ENCODE measurements around the gene CSPG4.
A peak's percentile ranks its signal among the peaks of the same experiment; 100 is the strongest.

GRCh38 chr15:75640483-75641178, 72.0 kb downstream of the CSPG4 start:
- TF ChIP-seq CTCF (IDR thresholded peaks at IDR 0.05; ENCODE audit: borderline replicate concordance, extremely low read depth, low read length, poor library complexity, severe bottlenecking) (peak; percentile 69), EZH2 (IDR thresholded peaks at IDR 0.05; ENCODE audit: borderline replicate concordance, low read depth, low read length, severe bottlenecking) (no peak)

All from DND-41 (cell line).